AG04450 (cell line): ENCODE results near the gene PTX3. TPM values are rescaled to one million over a fixed set of nuclear protein-coding genes. Genes with fewer than 3 reads are reported as not detected.

Experiments used
- CTCF ChIA-PET: fragments of 300-600, 350-600 bp; formaldehyde crosslinking; extraction: SDS; loops from one replicate; lab custom pipeline; 2022; ENCODE audit warnings: antibody characterized with exemption, inconsistent platforms; lab: Charles Lee
- POLR2A ChIA-PET: fragments of 350-600 bp; formaldehyde crosslinking; extraction: SDS; loops from one replicate; lab custom pipeline; 2021; ENCODE audit warnings: antibody characterized with exemption, inconsistent platforms; lab: Yijun Ruan, JAX
- DNase-seq: peaks from one replicate; pipeline ENCODE4 v3.0.0-alpha.2; 2011; ENCODE audit warnings: low read depth, low spot score
- H3K27ac ChIP-seq: one replicate; pipeline ENCODE4 v1.5.1; 2012; ENCODE audit warnings: low read depth, low read length, control low read depth
- H3K27me3 ChIP-seq: one replicate; pipeline ENCODE4 v1.6.0; 2012; ENCODE audit warnings: low read length; ENCODE audit not compliant: control insufficient read depth, insufficient read depth
- H3K4me3 ChIP-seq: 2 replicates; pipeline ENCODE4 v1.5.1; 2011; ENCODE audit warnings: mild to moderate bottlenecking, low read depth, low read length, control low read depth
- H3K9me3 ChIP-seq: 2 replicates; pipeline ENCODE4 v1.5.1; 2012; ENCODE audit warnings: low read length; ENCODE audit not compliant: control insufficient read depth, insufficient read depth
- polyA plus RNA-seq: library from polyadenylated mRNA; depleted of rRNA; stranded (reverse); fragments of >200 nt; gene quantifications from 2 replicates; pipeline ENCODE4 v1.2.3, GENCODE V29; 2011
- TF ChIP-seq, protein P1 (sequence below): IDR thresholded peaks from 2 replicates; pipeline ENCODE4 v1.5.1; 2011; ENCODE audit warnings: low read depth, low read length, control low read depth, inconsistent platforms

PTX3 gene
- polyA plus RNA-seq, 1 experiment: 235 TPM

- POLR2A ChIA-PET: interaction anchor here (1.4 kb wide), 1 partner anchor 26 kb away, joined by 3 read pairs; the partner anchor contains the start of gene PTX3
- no peak overlapping the region for H3K27ac ChIP-seq
These were observed 25.7 kb upstream of the PTX3 start for GRCh38 chr3:157410945-157411344.

DNA sequence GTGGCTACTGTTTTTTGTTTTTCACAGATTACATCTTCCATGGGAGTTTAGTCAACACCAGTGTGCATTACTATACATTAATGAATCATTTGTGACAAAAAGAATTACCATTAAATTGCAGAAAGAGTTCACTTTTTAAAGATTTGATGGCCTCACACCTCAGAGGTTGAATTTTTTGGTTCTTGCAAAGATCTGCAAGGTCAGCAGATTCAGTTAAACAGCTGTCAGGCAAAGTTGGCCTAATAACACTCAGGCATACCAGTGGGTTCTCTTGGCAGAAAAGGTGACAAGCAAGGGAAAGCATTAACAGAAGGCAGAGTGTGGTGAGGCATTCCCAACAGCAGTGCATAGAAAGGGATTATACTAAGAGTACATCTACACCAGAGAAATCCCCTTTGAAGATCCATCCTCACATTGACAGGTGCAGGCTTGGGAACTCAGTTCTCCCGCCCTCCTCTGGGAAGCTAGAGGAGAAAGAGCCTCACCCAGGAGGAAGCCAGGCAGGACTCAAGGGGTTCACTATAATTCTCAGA lies 24.3 kb upstream of the PTX3 start:
- no peak for DNase-seq
- Histone ChIP-seq H3K9me3 (peaks cover 3% of the 10 kb centered on the region; the same call in 1 of the 2 replicates), H3K4me3 (no peak overlapping the region), H3K27ac (no peak overlapping the region), H3K27me3 (no peaks in the 10 kb centered on the region)
- ChIA-PET CTCF (no interaction called here), POLR2A (no interaction called here)
- TF ChIP-seq, protein P1, sequence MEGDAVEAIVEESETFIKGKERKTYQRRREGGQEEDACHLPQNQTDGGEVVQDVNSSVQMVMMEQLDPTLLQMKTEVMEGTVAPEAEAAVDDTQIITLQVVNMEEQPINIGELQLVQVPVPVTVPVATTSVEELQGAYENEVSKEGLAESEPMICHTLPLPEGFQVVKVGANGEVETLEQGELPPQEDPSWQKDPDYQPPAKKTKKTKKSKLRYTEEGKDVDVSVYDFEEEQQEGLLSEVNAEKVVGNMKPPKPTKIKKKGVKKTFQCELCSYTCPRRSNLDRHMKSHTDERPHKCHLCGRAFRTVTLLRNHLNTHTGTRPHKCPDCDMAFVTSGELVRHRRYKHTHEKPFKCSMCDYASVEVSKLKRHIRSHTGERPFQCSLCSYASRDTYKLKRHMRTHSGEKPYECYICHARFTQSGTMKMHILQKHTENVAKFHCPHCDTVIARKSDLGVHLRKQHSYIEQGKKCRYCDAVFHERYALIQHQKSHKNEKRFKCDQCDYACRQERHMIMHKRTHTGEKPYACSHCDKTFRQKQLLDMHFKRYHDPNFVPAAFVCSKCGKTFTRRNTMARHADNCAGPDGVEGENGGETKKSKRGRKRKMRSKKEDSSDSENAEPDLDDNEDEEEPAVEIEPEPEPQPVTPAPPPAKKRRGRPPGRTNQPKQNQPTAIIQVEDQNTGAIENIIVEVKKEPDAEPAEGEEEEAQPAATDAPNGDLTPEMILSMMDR: no peak

More at GRCh38 chr3:157410945-157411344, 25.7 kb upstream of the PTX3 start:
- no peak for DNase-seq
- H3K9me3 ChIP-seq: peaks cover 3% of the 10 kb centered on the region; the same call in 1 of the 2 replicates
- no peaks in the 10 kb centered on the region for H3K27me3 ChIP-seq
- CTCF ChIA-PET: no interaction called here
- no peak overlapping the region for H3K4me3 ChIP-seq
- TF ChIP-seq, protein P1: no peak

- POLR2A ChIA-PET: no interaction called here
- TF ChIP-seq, protein P1: no peak
- H3K9me3 ChIP-seq: peaks cover 3% of the 10 kb centered on the region; the same call in 1 of the 2 replicates
These were observed 21.8 kb upstream of the PTX3 start for GRCh38 chr3:157414861-157415260.

GRCh38 chr3:157416347-157417087 lies 20.1 kb upstream of the PTX3 start:
- no peaks in the 10 kb centered on the region for H3K27me3 ChIP-seq
- ChIA-PET CTCF (no interaction called here), POLR2A (no interaction called here)
- TF ChIP-seq, protein P1: no peak
- DNase-seq: no peak
- H3K9me3 ChIP-seq: peaks cover 3% of the 10 kb centered on the region; the same call in 1 of the 2 replicates
- H3K27ac ChIP-seq: no peak overlapping the region
- H3K4me3 ChIP-seq: no peak overlapping the region

More at GRCh38 chr3:157414861-157415260, 21.8 kb upstream of the PTX3 start:
- CTCF ChIA-PET: no interaction called here
- no peak overlapping the region for H3K27ac ChIP-seq
- H3K4me3 ChIP-seq: no peak overlapping the region
- no peaks in the 10 kb centered on the region for H3K27me3 ChIP-seq
- no peak for DNase-seq

- Histone ChIP-seq H3K4me3 (no peak overlapping the region), H3K27ac (no peak overlapping the region), H3K27me3 (no peaks in the 10 kb centered on the region), H3K9me3 (no peaks in the 10 kb centered on the region)
- DNase-seq: no peak
- ChIA-PET CTCF (no interaction called here), POLR2A (no interaction called here)
- TF ChIP-seq, protein P1: no peak
These were observed 19.4 kb upstream of the PTX3 start for GRCh38 chr3:157417247-157417646.
